Activated T-helper 1 cell treated with anti-CD3 and anti-CD28 coated beads, Interleukin-12 subunit alpha, Interleukin-12 subunit beta, Interleukin-2, Interleukin-4 antibody, amounts not matched to agents 30 ng/mL and 10 ng/mL and 1 ng/mL, durations not matched to agents 14 hours and 24 hours and 36 hours (primary cell): Measurements from ENCODE around the gene PNMA8B. TPM values are rescaled to one million over a fixed set of nuclear protein-coding genes. Genes with fewer than 3 reads are reported as not detected.

ENCODE experiments used
- DNase-seq: peaks from one replicate; pipeline ENCODE4 v3.0.0; 2021; ENCODE audit warnings: low spot score
- H3K27ac Mint-ChIP-seq: one replicate; pipeline ENCODE4 v1.8.0; 2021; ENCODE audit warnings: mild to moderate bottlenecking, mixed read lengths
- H3K27me3 Mint-ChIP-seq: one replicate; pipeline ENCODE4 v1.8.0; 2022; ENCODE audit warnings: mild to moderate bottlenecking, moderate library complexity, mixed read lengths; ENCODE audit not compliant: insufficient read depth
- H3K36me3 Mint-ChIP-seq: one replicate; pipeline ENCODE4 v1.8.0; 2021; ENCODE audit warnings: low read depth, mixed read lengths
- H3K4me1 Mint-ChIP-seq: one replicate; pipeline ENCODE4 v1.8.0; 2021; ENCODE audit warnings: low read depth, mixed read lengths
- H3K4me3 Mint-ChIP-seq: one replicate; pipeline ENCODE4 v1.8.0; 2021; ENCODE audit warnings: mild to moderate bottlenecking, moderate library complexity, mixed read lengths
- H3K9me3 Mint-ChIP-seq: one replicate; pipeline ENCODE4 v1.8.0; 2021; ENCODE audit warnings: mixed read lengths
- intact Hi-C: fragments of 100-400 bp; cut with micrococcal nuclease; formaldehyde crosslinking; loops from one replicate; pipeline ENCODE4 v1.15.1; 2024
- total RNA-seq: library from RNA; stranded (reverse); gene quantifications from 2 replicates; pipeline ENCODE4 v1.2.3, GENCODE V29; 2022

The PNMA8B gene
- total RNA-seq, 1 donor from 2014 or later: not detected

GRCh38 chr19:46453661-46454060 lies 42.0 kb downstream of the PNMA8B start:
- Mint-ChIP-seq H3K4me3 (no peak overlapping the region), H3K27ac (no peak overlapping the region), H3K4me1 (no peaks in the 10 kb centered on the region), H3K27me3 (peaks cover 12% of the 10 kb centered on the region), H3K36me3 (no peaks in the 10 kb centered on the region), H3K9me3 (peaks cover 8% of the 10 kb centered on the region)
- intact Hi-C loops: no loop called here
- no peak for DNase-seq

DNA sequence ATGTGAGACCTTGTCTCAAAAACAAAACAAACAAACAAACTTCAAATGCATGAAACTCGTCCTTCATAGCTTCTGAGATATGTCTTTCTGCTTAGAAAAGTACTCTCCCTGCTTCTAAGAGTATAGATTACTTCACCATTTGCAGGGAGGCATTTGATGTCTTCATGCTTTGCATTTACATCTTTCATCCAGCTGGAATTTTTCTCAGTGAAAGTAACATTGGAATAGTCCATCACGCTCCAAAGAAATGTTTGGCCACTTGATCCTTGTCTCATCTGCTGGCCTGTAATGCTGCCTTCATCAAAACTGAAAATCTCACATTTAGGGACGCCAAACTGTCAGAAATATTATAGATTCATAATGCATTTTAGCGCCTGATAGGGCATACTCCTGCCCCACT lies 43.5 kb downstream of the PNMA8B start:
- no peaks in the 10 kb centered on the region for H3K36me3 Mint-ChIP-seq
- no peak for DNase-seq
- H3K27ac Mint-ChIP-seq: no peak overlapping the region
- intact Hi-C loops: no loop called here
- no peak overlapping the region for H3K4me3 Mint-ChIP-seq
- peaks cover 8% of the 10 kb centered on the region for H3K9me3 Mint-ChIP-seq
- H3K27me3 Mint-ChIP-seq: peaks cover 11% of the 10 kb centered on the region
- H3K4me1 Mint-ChIP-seq: no peaks in the 10 kb centered on the region

GRCh38 chr19:46451352-46451751 lies 44.3 kb downstream of the PNMA8B start:
- DNase-seq: no peak

DNA sequence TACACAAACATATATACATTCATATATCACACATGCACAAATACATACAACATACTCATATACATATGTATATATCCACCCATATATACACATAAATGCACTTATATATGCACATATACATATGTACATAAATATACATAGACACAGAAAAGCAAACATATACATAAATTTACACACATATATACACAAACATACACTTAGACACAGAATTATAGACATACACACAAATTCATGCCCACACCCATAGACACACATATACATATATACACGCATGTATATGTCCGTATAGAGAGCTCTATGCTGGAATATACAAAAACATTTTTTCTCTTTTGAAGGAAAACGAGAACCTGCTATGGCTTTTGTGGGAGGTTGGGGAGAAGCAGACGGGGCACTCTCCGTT lies 44.9 kb downstream of the PNMA8B start:
- DNase-seq: no peak
- H3K4me3 Mint-ChIP-seq: no peak overlapping the region
- H3K36me3 Mint-ChIP-seq: no peaks in the 10 kb centered on the region
- intact Hi-C loops: no loop called here
- H3K4me1 Mint-ChIP-seq: no peaks in the 10 kb centered on the region
- peaks cover 8% of the 10 kb centered on the region for H3K9me3 Mint-ChIP-seq
- peaks cover 9% of the 10 kb centered on the region for H3K27me3 Mint-ChIP-seq
- no peak overlapping the region for H3K27ac Mint-ChIP-seq

More at GRCh38 chr19:46451352-46451751, 44.3 kb downstream of the PNMA8B start:
- H3K36me3 Mint-ChIP-seq: no peaks in the 10 kb centered on the region
- H3K4me1 Mint-ChIP-seq: no peaks in the 10 kb centered on the region
- H3K27ac Mint-ChIP-seq: no peak overlapping the region
- intact Hi-C loops: no loop called here
- H3K4me3 Mint-ChIP-seq: no peak overlapping the region
- H3K27me3 Mint-ChIP-seq: peaks cover 11% of the 10 kb centered on the region
- H3K9me3 Mint-ChIP-seq: peaks cover 8% of the 10 kb centered on the region

DNA sequence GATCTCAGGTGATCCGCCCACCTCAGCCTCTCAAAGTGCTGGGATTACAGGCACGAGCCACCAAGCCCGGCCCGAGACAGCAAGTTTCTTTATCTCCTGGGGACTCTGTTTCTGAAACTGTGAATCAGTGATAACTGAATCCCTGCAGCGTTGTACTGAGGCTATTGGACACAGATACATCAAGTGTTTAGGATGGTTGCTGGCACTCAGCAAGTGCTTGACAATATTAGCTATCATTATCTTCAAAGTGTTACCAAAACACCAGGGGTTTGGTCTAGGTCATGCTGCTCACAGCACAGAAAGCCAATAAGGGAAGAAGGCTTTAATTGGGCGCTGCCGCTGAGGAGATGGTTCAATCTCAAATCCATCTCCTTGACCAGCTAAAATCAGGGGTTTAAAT lies 46.4 kb downstream of the PNMA8B start:
- Mint-ChIP-seq H3K36me3 (no peaks in the 10 kb centered on the region), H3K27ac (no peak overlapping the region), H3K4me3 (no peak overlapping the region), H3K9me3 (peaks cover 8% of the 10 kb centered on the region), H3K4me1 (no peaks in the 10 kb centered on the region), H3K27me3 (peaks cover 9% of the 10 kb centered on the region)
- no peak for DNase-seq
- intact Hi-C loops: no loop called here

GRCh38 chr19:46448601-46449000 lies 47.1 kb downstream of the PNMA8B start:
- no peak overlapping the region for H3K4me3 Mint-ChIP-seq
- no peaks in the 10 kb centered on the region for H3K4me1 Mint-ChIP-seq
- H3K36me3 Mint-ChIP-seq: no peaks in the 10 kb centered on the region

DNA sequence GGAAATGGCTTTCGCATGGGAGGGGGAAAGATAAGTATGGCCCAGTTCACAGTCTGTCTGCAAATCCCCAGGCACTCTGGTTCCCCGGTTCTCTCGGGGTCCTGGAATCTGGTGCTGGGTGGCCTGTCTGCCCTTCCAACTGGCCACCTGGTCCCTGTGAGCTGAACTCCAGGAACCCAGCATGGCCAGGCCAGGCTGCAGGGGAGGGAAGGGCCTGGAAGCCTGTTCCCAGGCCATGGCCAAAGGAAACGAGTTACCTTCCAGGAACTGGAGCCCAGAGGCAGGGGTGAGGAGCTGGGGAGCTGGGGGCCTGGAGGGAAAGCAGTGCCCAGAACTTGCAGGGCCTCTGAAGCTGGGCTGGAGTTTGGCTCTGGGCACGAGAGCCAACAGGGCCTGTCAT lies 47.8 kb downstream of the PNMA8B start:
- peaks cover 6% of the 10 kb centered on the region for H3K27me3 Mint-ChIP-seq
- H3K9me3 Mint-ChIP-seq: peaks cover 8% of the 10 kb centered on the region
- H3K4me1 Mint-ChIP-seq: peaks cover 4% of the 10 kb centered on the region
- no peaks in the 10 kb centered on the region for H3K36me3 Mint-ChIP-seq
- H3K27ac Mint-ChIP-seq: no peak overlapping the region
- H3K4me3 Mint-ChIP-seq: no peak overlapping the region
- DNase-seq: no peak
- intact Hi-C loops: no loop called here

More at GRCh38 chr19:46448601-46449000, 47.1 kb downstream of the PNMA8B start:
- intact Hi-C loops: no loop called here
- DNase-seq: no peak
- no peak overlapping the region for H3K27ac Mint-ChIP-seq
- H3K27me3 Mint-ChIP-seq: peaks cover 7% of the 10 kb centered on the region
- H3K9me3 Mint-ChIP-seq: peaks cover 8% of the 10 kb centered on the region

DNA sequence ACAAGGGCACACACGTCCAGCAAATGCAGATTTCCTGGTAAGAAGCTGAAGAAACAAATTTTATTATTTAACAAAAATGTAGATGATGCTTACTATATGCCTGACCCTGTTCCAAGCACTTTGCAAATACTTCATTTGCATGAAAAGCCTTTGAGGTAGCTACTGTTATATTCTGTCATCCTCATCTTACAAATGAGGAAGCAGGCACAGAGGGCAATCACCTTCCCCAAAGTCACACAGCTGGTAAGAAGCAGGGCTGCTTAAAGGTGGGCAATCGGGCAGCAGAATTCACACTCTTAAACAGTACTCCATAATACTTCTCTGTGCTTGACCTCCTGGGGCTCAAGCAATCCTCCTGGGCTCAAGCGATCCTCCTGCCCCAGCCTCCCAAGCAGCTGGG lies 48.7 kb downstream of the PNMA8B start:
- no peak overlapping the region for H3K4me3 Mint-ChIP-seq
- no peak for DNase-seq
- H3K36me3 Mint-ChIP-seq: no peaks in the 10 kb centered on the region
- intact Hi-C loops: no loop called here
- peaks cover 6% of the 10 kb centered on the region for H3K27me3 Mint-ChIP-seq
- H3K27ac Mint-ChIP-seq: no peak overlapping the region
- H3K9me3 Mint-ChIP-seq: peaks cover 8% of the 10 kb centered on the region
- H3K4me1 Mint-ChIP-seq: peaks cover 4% of the 10 kb centered on the region

DNA sequence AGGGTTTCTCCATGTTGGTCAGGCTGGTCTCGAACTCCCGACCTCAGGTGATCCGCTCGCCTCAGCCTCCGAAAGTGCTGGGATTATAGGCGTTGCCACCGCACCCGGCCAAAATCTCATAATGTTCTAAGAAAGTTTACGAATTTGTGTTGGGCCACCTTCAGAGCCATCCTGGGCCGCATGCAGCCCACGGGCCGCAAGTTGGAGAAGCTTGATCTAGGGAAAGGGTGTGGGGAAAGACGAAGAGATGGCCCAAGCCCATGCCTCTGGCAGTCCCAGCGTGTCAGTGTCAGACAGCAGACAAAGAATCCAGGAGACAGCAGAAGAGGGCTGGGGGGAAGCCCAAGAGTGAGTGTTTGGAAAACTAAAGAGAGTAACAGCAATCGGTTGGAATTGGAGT lies 49.6 kb downstream of the PNMA8B start:
- no peak overlapping the region for H3K27ac Mint-ChIP-seq
- H3K4me1 Mint-ChIP-seq: peaks cover 4% of the 10 kb centered on the region
- no peak for DNase-seq
- no peak overlapping the region for H3K4me3 Mint-ChIP-seq
- no peaks in the 10 kb centered on the region for H3K36me3 Mint-ChIP-seq
- intact Hi-C loops: no loop called here
- H3K27me3 Mint-ChIP-seq: peaks cover 3% of the 10 kb centered on the region
- H3K9me3 Mint-ChIP-seq: peaks cover 8% of the 10 kb centered on the region

- Mint-ChIP-seq H3K36me3 (no peaks in the 10 kb centered on the region), H3K27me3 (peaks cover 3% of the 10 kb centered on the region), H3K4me1 (peaks cover 4% of the 10 kb centered on the region), H3K4me3 (no peak overlapping the region), H3K9me3 (no peaks in the 10 kb centered on the region), H3K27ac (no peak overlapping the region)
- DNase-seq: no peak
- intact Hi-C loops: no loop called here
These were observed 52.7 kb downstream of the PNMA8B start for GRCh38 chr19:46442808-46443450.

DNA sequence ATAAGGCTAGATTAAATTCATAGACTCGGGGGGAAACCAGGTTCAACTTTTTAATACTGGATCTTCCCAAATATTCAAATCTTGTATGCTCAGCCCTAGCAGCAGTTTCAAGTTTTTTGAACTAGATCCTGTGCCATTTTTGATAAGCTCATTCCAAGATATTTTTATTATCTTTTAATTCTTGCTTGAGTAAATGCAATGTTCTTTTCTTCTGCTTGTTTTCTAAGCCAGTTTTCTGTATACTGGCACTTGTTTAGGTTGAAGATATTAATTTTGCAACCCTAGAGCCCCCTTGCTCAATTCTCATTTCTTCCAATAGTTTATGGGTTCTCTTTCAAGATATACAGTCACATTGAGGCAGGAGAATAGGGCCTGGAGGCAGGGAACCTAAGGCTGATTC lies 53.8 kb downstream of the PNMA8B start:
- Mint-ChIP-seq H3K27ac (no peak overlapping the region), H3K27me3 (peaks cover 3% of the 10 kb centered on the region), H3K4me3 (no peak overlapping the region), H3K4me1 (peaks cover 4% of the 10 kb centered on the region), H3K36me3 (no peaks in the 10 kb centered on the region), H3K9me3 (no peaks in the 10 kb centered on the region)
- intact Hi-C loops: no loop called here
- no peak for DNase-seq

Other genes with a start within 250 kb of the PNMA8B start
- gene HIF3A, start 198.8 kb downstream of the PNMA8B start, total RNA-seq: not detected in 2 replicates
- 160 and 173 TPM in 2 replicates for gene PPP5C, start 148.8 kb downstream of the PNMA8B start, total RNA-seq
- gene CCDC8, start 82.3 kb downstream of the PNMA8B start, total RNA-seq: not detected in 2 replicates
- not detected in 2 replicates for gene PNMA8C, start 66.9 kb downstream of the PNMA8B start, total RNA-seq
- gene PNMA8A, start 24.3 kb downstream of the PNMA8B start, total RNA-seq: not detected in 2 replicates
- 568 and 578 TPM in 2 replicates for gene CALM3, start 105.5 kb upstream of the PNMA8B start, total RNA-seq
- 217 and 218 TPM in 2 replicates for gene PTGIR, start 129.2 kb upstream of the PNMA8B start, total RNA-seq
- gene GNG8, start 140.3 kb upstream of the PNMA8B start, total RNA-seq: 17.8 and 18.6 TPM in 2 replicates
- gene DACT3, start 165.3 kb upstream of the PNMA8B start, total RNA-seq: 4.3 and 5.7 TPM in 2 replicates
- 88.6 and 92.9 TPM in 2 replicates for gene PRKD2, start 221.2 kb upstream of the PNMA8B start, total RNA-seq